HG02852 (cell line): Measurements from ENCODE around the gene RAB18.
"Not testable (repeated sequence)": the region's sequence is repeated elsewhere in the genome, so short reads cannot be mapped to it uniquely, and the experiment has no call there.

Experiments used
- ATAC-seq: cut with Tn5 transposase; IDR thresholded peaks from one replicate; pipeline ENCODE4 v1.9.1; 2021; ENCODE audit warnings: mild to moderate bottlenecking, moderate library complexity; ENCODE audit not compliant: unreplicated experiment

RAB18 gene

GRCh38 chr10:27504808-27505460, 830 bp downstream of the RAB18 start:
- ATAC-seq = no peak

- not testable (repeated sequence) for ATAC-seq
Observed at GRCh38 chr10:27505537-27505936, 1.4 kb downstream of the RAB18 start.

DNA sequence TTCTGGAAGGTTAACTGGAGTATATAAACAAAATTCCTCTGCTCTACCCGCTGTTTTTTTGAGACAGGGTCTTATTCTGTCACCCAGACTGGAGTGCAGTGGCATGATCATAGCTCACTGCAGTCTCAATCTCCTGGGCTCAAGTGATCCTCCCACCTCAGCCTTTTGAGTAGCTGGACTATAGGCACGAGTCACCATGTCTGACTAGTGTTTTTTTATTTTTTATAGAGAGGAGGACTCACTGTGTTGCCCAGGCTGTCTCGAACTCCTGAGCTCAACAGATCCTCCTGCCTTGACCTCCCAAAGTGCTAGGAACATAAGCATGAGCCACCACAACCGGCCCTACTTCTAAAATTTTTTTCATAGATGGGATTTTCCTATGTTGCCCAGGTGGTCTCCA, 2.2 kb downstream of the RAB18 start:
- no peak for ATAC-seq

DNA sequence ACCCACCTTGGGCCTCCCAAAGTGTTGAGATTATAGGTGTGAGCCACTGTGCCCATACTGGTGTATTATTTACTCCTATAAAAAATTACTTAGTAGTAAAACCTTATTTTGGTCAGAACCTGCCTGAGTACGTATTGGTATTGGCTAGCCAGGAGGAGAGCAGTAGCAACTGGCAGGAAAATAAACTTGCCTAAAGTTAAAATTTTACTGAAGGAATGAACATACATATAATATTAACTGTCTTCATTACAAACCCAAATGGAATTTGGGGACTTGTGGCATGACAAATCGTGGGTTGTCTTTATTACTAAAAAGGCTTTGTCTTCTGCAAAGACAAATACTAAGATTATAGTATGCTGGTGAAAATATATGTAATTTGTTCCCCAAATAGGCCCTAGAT, 8.4 kb downstream of the RAB18 start:
- no peak for ATAC-seq

- no peak for ATAC-seq
Observed at GRCh38 chr10:27513451-27514191, 9.5 kb downstream of the RAB18 start.

DNA sequence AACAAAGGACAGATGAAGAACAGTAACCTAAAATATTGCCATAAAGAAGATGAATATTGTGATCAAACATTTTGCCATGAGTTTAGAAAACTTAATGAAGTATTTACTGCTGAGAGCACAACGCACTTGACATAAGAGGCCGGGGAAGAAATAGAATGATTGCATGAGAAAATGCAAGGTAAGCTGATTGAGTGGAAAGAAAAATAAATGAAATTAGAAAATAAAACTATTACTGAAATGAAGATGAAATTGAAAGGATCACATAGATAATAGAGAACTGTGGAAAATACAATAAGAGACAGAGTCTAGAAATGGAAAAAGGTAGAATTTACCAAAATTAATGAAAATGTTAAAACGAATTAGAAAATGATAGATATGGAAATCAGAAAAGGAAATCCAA, 10.1 kb downstream of the RAB18 start:
- ATAC-seq = no peak

DNA sequence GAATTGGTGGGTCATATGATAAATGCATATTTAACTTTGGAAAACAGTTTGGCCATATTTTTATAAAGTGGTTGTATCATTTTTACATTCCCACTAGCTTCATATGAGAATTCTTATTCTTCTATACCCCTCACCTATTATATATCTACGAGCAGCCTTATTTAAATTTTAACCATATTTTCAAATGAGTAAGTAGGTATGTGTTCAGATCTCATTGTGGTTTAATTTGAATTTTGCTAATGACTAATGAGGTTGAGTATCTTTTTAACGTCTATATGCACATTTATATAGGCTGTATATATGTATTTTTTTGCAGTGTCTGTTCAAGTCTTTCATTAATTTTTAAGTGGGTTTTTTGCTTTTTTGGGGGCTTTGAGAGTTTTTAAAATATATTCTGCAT, 14.2 kb downstream of the RAB18 start:
- ATAC-seq = no peak

GRCh38 chr10:27525819-27526218, 21.7 kb downstream of the RAB18 start:
- ATAC-seq = no peak

- ATAC-seq = no peak
Observed at GRCh38 chr10:27526242-27526641, 22.1 kb downstream of the RAB18 start.

- no peak for ATAC-seq
Observed at GRCh38 chr10:27527666-27528295, 23.7 kb downstream of the RAB18 start.

- no peak for ATAC-seq
Observed at GRCh38 chr10:27529010-27529783, 25.1 kb downstream of the RAB18 start.

DNA sequence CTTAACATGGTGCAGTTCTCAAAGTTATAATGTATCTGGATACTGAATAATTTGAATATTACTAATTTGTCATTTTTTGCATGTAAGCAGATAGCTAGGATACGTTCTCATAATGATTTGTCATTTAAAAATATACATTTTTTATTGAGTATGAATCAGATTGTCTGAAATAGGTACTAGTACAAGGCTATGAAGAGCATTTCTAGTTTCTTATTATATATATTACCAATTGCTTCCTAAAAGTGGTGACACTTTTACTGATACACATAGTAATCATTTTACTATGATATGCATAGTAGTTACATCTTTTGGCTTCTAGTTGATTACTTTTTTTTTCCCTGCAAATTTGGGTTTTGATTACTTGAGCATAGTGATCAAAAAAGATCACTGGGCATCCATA, 26.4 kb downstream of the RAB18 start:
- ATAC-seq = no peak

DNA sequence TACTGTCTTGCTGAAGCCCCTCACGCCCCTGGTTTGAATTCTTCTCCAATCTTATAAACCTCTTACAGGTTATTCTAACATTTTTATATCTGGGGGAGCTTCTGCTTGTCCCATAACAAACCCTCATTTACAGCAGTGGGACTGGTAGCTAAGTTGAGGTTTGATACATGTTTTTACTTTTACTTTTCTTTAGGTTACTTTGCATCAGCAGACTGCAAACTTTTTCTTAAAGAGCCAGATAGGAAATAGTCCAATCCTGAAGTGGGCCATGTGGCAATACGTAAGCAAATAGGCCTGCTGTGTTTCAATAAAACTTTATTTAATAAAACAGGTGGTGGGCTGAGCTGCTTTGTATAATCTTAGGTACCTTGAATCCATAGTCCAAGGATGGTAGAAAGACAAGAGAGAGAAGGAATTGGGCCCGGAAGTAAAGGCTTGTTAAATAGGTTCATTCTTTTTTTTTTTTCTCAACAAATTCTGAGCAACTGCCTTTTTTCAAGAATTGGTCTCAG, 27.3 kb downstream of the RAB18 start:
- no peak for ATAC-seq

DNA sequence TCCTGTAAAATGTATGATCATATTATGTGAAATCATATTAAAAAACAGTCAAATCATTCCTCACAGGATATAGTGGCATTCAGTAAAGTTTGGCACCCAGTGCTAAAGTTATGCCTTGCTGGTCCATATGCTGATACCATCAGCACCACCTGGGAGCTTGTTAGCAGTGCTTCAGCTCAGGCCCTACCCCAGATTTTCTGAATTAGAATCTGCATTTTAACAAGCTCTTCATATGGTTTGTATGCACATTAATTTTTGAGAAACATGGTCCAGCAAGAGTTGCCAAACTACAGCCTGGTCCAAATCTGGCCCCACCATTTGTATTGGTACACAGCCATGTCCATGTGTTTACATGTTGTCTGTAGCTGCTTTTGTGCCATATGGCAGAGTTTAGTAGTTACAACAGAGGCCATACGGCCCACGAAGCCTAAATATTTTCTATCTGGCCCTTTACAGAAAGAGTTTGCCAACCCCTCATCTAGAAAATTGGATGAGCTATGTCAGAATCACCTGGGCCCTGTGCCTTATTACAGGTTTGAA, 30.1 kb downstream of the RAB18 start:
- no peak for ATAC-seq

DNA sequence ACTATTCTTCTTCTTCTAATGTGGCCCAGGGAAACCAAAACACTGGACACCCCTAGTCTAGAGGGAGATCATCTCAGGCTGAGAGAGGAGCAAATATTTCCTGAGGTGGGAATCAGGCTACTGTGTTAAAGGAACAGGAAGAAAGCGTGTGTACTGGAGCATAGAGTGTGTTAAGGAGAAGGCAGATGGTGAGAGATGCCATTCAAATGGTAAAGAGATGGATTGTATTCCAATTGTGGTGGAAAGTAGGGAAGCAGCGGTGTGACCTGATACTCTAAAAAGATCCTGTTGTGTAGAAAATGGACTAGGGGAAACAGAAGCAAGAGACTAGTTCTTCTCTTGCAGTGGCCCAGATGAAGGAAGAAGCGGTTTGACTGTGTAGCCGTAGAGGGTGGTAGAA, 31.2 kb downstream of the RAB18 start:
- ATAC-seq = no peak

- no peak for ATAC-seq
Observed at GRCh38 chr10:27536437-27536836, 32.3 kb downstream of the RAB18 start.

GRCh38 chr10:27537166-27537565, 33.1 kb downstream of the RAB18 start:
- ATAC-seq = no peak

DNA sequence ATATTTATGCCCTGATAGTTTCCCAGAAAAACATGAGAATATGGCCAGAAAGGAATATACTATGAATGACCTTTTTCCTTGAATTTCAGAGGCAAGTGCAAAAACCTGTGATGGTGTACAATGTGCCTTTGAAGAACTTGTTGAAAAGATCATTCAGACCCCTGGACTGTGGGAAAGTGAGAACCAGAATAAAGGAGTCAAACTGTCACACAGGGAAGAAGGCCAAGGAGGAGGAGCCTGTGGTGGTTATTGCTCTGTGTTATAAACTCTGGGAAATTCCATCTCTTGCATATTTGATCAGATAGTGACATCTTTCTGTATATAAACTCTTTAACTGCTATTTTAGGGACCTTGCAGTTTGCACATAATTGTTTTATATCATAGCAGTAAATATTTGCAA, 33.7 kb downstream of the RAB18 start:
- no peak for ATAC-seq

DNA sequence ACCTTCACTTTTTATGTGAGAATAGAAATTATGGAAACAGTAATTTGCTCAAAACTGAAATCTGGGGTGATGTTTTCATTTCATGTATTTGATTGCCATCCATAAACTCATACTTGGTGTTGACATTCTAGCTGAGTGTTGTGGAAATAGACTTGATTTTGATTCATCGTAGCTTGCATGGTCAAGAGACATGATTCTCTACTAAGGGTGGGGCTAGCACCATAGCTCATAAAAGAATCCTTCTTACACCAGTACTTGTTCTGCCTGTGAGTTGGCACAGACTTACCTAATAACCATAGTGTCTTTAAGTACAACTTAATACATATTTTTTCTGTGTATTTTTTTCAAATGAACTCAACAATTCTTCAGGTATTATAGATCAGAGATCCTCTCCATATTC, 36.6 kb downstream of the RAB18 start:
- ATAC-seq = no peak

GRCh38 chr10:27541796-27542729, 38.0 kb downstream of the RAB18 start:
- ATAC-seq = no peak
